ENCODE results near the gene TFRC.
"Not testable (repeated sequence)": the region's sequence is repeated elsewhere in the genome, so short reads cannot be mapped to it uniquely, and the experiment has no call there.

Gene TFRC

GRCh38 chr3:196002721-196003120 lies 79.2 kb downstream of the TFRC start:
- not testable (repeated sequence) for DNase-seq

- not testable (repeated sequence) for DNase-seq
These were observed 80.7 kb downstream of the TFRC start for GRCh38 chr3:196001240-196001639.

GRCh38 chr3:196000360-196000950 lies 81.4 kb downstream of the TFRC start:
- not testable (repeated sequence) for DNase-seq

GRCh38 chr3:195999896-196000295 lies 82.0 kb downstream of the TFRC start:
- DNase-seq, result no peak

Measured in bone marrow (tissue), 2 donors.